ENCODE data around the gene CEACAM16. TPM values are rescaled to one million over a fixed set of nuclear protein-coding genes. Genes with fewer than 3 reads are reported as not detected.

The CEACAM16 gene
- total RNA-seq, 2 donors from 2014 or later = not detected

GRCh38 chr19:44702551-44703176 is 3.7 kb downstream of the CEACAM16 start:
- 91 to 96% methylated on average over 17 of the region's 17 CpGs for WGBS, 2 experiments (ENCODE audit: insufficient coverage in 1 of 2, insufficient read length in 1 of 2)

GRCh38 chr19:44703336-44704078 is 4.6 kb downstream of the CEACAM16 start:
- no peak for DNase-seq
- no peaks in the 10 kb centered on the region for H3K27me3 Mint-ChIP-seq (ENCODE audit: insufficient read depth)
- no peaks in the 10 kb centered on the region for H3K4me1 ChIP-seq (ENCODE audit: control insufficient read depth, insufficient read depth, low read length)
- H3K9ac ChIP-seq (ENCODE audit: extremely low read depth, low read length, poor library complexity, severe bottlenecking) = no peak overlapping the region
- no peak overlapping the region for H3K4me3 ChIP-seq (ENCODE audit: low read length)
- no peaks in the 10 kb centered on the region for H3K36me3 Mint-ChIP-seq (ENCODE audit: low read depth)
- no peaks in the 10 kb centered on the region for H3K9me3 Mint-ChIP-seq
- H3K27ac Mint-ChIP-seq = no peak overlapping the region
- no peak for TF ChIP-seq CTCF (conservative IDR thresholded peaks at IDR 0.05)
- no peaks in the 10 kb centered on the region for H3K27me3 ChIP-seq (ENCODE audit: control insufficient read depth, insufficient read depth, low read length, poor library complexity, severe bottlenecking)
- WGBS, 2 experiments (ENCODE audit: insufficient coverage in 1 of 2, insufficient read length in 1 of 2) = 94 to 97% methylated on average over 23 to 28 of the region's 28 CpGs
- no peaks in the 10 kb centered on the region for H3K9me3 ChIP-seq (ENCODE audit: control insufficient read depth, low read length)
- no peak overlapping the region for H3K4me3 Mint-ChIP-seq
- no peaks in the 10 kb centered on the region for H3K4me1 Mint-ChIP-seq
- H3K27ac ChIP-seq (ENCODE audit: low read depth, low read length) = no peak overlapping the region
- no peaks in the 10 kb centered on the region for H3K36me3 ChIP-seq (ENCODE audit: control insufficient read depth, insufficient read depth, low read length)

More at GRCh38 chr19:44702551-44703176, 3.7 kb downstream of the CEACAM16 start:
- TF ChIP-seq CTCF (conservative IDR thresholded peaks at IDR 0.05) = no peak
- Mint-ChIP-seq H3K4me1 (peaks cover under 1% of the 10 kb centered on the region), H3K27me3 (ENCODE audit: insufficient read depth) (no peaks in the 10 kb centered on the region), H3K4me3 (no peak overlapping the region), H3K27ac (no peak overlapping the region), H3K36me3 (ENCODE audit: low read depth) (no peaks in the 10 kb centered on the region), H3K9me3 (no peaks in the 10 kb centered on the region)
- Histone ChIP-seq H3K4me3 (ENCODE audit: low read length) (no peak overlapping the region), H3K4me1 (ENCODE audit: control insufficient read depth, insufficient read depth, low read length) (no peaks in the 10 kb centered on the region), H3K36me3 (ENCODE audit: control insufficient read depth, insufficient read depth, low read length) (no peaks in the 10 kb centered on the region), H3K27ac (ENCODE audit: low read depth, low read length) (no peak overlapping the region), H3K9me3 (ENCODE audit: control insufficient read depth, low read length) (no peaks in the 10 kb centered on the region), H3K9ac (ENCODE audit: extremely low read depth, low read length, poor library complexity, severe bottlenecking) (no peak overlapping the region), H3K27me3 (ENCODE audit: control insufficient read depth, insufficient read depth, low read length, poor library complexity, severe bottlenecking) (no peaks in the 10 kb centered on the region)
- DNase-seq = no peak

GRCh38 chr19:44704982-44705381 is 6.0 kb downstream of the CEACAM16 start:
- Mint-ChIP-seq H3K27ac (no peak overlapping the region), H3K4me1 (no peaks in the 10 kb centered on the region), H3K27me3 (ENCODE audit: insufficient read depth) (no peaks in the 10 kb centered on the region), H3K36me3 (ENCODE audit: low read depth) (no peaks in the 10 kb centered on the region), H3K9me3 (no peaks in the 10 kb centered on the region), H3K4me3 (no peak overlapping the region)
- Histone ChIP-seq H3K27me3 (ENCODE audit: control insufficient read depth, insufficient read depth, low read length, poor library complexity, severe bottlenecking) (no peaks in the 10 kb centered on the region), H3K27ac (ENCODE audit: low read depth, low read length) (no peak overlapping the region), H3K9me3 (ENCODE audit: control insufficient read depth, low read length) (no peaks in the 10 kb centered on the region), H3K9ac (ENCODE audit: extremely low read depth, low read length, poor library complexity, severe bottlenecking) (no peak overlapping the region), H3K4me3 (ENCODE audit: low read length) (no peak overlapping the region), H3K36me3 (ENCODE audit: control insufficient read depth, insufficient read depth, low read length) (no peaks in the 10 kb centered on the region), H3K4me1 (ENCODE audit: control insufficient read depth, insufficient read depth, low read length) (no peaks in the 10 kb centered on the region)
- TF ChIP-seq CTCF (conservative IDR thresholded peaks at IDR 0.05) = no peak
- WGBS, 2 experiments (ENCODE audit: insufficient coverage in 1 of 2, insufficient read length in 1 of 2) = 93% methylated on average over 1 of the region's 1 CpG; no CpG with 5 or more reads in 1 of the 2 experiments
- no peak for DNase-seq

Measured in endodermal cell (in vitro differentiated cells).